Psoas muscle (tissue), 8 donors: ENCODE measurements around the gene GAB2. TPM values are rescaled to one million over a fixed set of nuclear protein-coding genes. Genes with fewer than 3 reads are reported as not detected.

Experiments
- ATAC-seq, 4 donors: fragments of 200-7000 bp; cut with Tn5 transposase; one replicate each; pipeline ENCODE4 v1.9.1; 2020; ENCODE audit warnings: moderate library complexity in 3 of 4, mild to moderate bottlenecking in 2 of 4
- DNase-seq, 2 donors: peaks; one replicate each; pipeline ENCODE4 v3.0.0-alpha.2; 2020
- H3K27ac ChIP-seq: fragments of 200-600 bp; one replicate; pipeline ENCODE4 v1.8.0; 2022
- H3K27me3 ChIP-seq, 3 donors: fragments of 200-600 bp in 1 of 3; one replicate each; pipeline versions ENCODE4 v1.6.1 to v1.8.0; 2013 to 2022; ENCODE audit warnings: low read length in 2 of 3, mild to moderate bottlenecking in 2 of 3, moderate library complexity in 1 of 3; ENCODE audit not compliant: insufficient read depth in 3 of 3
- H3K36me3 ChIP-seq, 2 donors: fragments of 200-600 bp in 1 of 2; one replicate each; pipeline versions ENCODE4 v1.6.1 to v1.8.0; 2013 to 2022; ENCODE audit warnings: low read depth in 1 of 2, mild to moderate bottlenecking in 1 of 2, moderate library complexity in 1 of 2; ENCODE audit not compliant: insufficient read depth in 1 of 2
- H3K4me1 ChIP-seq: fragments of 200-600 bp; one replicate; pipeline ENCODE4 v1.8.0; 2022
- H3K4me3 ChIP-seq: fragments of 200-600 bp; one replicate; pipeline ENCODE4 v1.8.0; 2022; ENCODE audit warnings: mild to moderate bottlenecking
- H3K9me3 ChIP-seq: fragments of 200-600 bp; one replicate; pipeline ENCODE4 v1.8.0; 2022
- CTCF ChIP-seq: fragments of 200-600 bp; IDR thresholded peaks from one replicate; pipeline ENCODE4 v1.8.0; 2022; ENCODE audit warnings: antibody characterized with exemption
- WGBS, 3 donors: extraction: QIAGEN DNeasy Blood & Tissue Kit; methylation state at CpG; one replicate each; pipeline versions ENCODE4 v1.1.6 to v1.1.7; 2013; 5-methylcytosine and 5-hydroxymethylcytosine counted together
- intact Hi-C, 2 donors: fragments of 100-400 bp; cut with DNase I; formaldehyde crosslinking; loops; one replicate each; pipeline versions ENCODE4 v1.11.0 to v1.14.2; 2022
- polyA plus RNA-seq, 3 donors: library from polyadenylated mRNA; stranded (reverse); fragments of 200-250 nt; gene quantifications; one replicate each; pipeline ENCODE4 v1.2.3, GENCODE V29; 2013
- total RNA-seq, 4 donors: library from RNA; stranded (reverse); fragmentation: NEBNext Ultra II Directional in 2 of 4; extraction: Animal tissue kit (Norgen Biotek cat#: 25700) in 2 of 4; gene quantifications; one replicate each; pipeline versions ENCODE4 v1.2.1 to v1.2.4, GENCODE V29; 2021 to 2023
- donor health status: healthy with polysubstance abuse.
- donor health status: DM: no; HTN: no; CAD: no; lungs with moderate emphysema.
- donor health status: Bipolar disorder and iron deficiency.
- donor health status: healthy.
- donor health status: DM: yes; HTN: yes; CAD: no.
- donor health status: DM: no; HTN: no; CAD: no.
- donor health status: DM: no; HTN: no; CAD: no.
- donor health status: DM: yes; HTN: yes; CAD: no.

The GAB2 gene
- total and polyA plus RNA-seq, 7 donors = 2.7 to 6.3 (median 4.7) TPM

- Histone ChIP-seq H3K36me3 (no peaks in the 10 kb centered on the region), H3K27me3 (no peaks in the 10 kb centered on the region), H3K9me3 (no peaks in the 10 kb centered on the region), H3K4me3 (no peak overlapping the region), H3K27ac (no peak overlapping the region), H3K4me1 (no peaks in the 10 kb centered on the region)
- ATAC-seq (no peak), DNase-seq (no peak)
- intact Hi-C loops = no loop called here
- 95 to 98% (median 96%) methylated on average over 9 of the region's 9 CpGs for WGBS, 3 donors
- no peak for TF ChIP-seq CTCF
These were observed 39.8 kb downstream of the GAB2 start for GRCh38 chr11:78377625-78378418.

GRCh38 chr11:78376858-78377257 is 40.8 kb downstream of the GAB2 start:
- Histone ChIP-seq H3K4me1 (no peaks in the 10 kb centered on the region), H3K9me3 (no peaks in the 10 kb centered on the region), H3K36me3 (no peaks in the 10 kb centered on the region), H3K27me3 (no peaks in the 10 kb centered on the region), H3K4me3 (no peak overlapping the region), H3K27ac (no peak overlapping the region)
- DNase-seq (no peak), ATAC-seq (no peak)
- intact Hi-C loops = no loop called here
- TF ChIP-seq CTCF = no peak
- 96 to 98% (median 97%) methylated on average over 3 of the region's 3 CpGs for WGBS, 3 donors

- Histone ChIP-seq H3K9me3 (no peaks in the 10 kb centered on the region), H3K27me3 (no peaks in the 10 kb centered on the region), H3K27ac (no peak overlapping the region), H3K4me3 (no peak overlapping the region), H3K4me1 (no peaks in the 10 kb centered on the region), H3K36me3 (no peaks in the 10 kb centered on the region)
- intact Hi-C loops = no loop called here
- ATAC-seq = no peak
- no peak for DNase-seq
- TF ChIP-seq CTCF = no peak
- WGBS, 3 donors = 94 to 98% (median 97%) methylated on average over 3 of the region's 3 CpGs
These were observed 42.7 kb downstream of the GAB2 start for GRCh38 chr11:78374917-78375316.

- Histone ChIP-seq H3K4me1 (no peaks in the 10 kb centered on the region), H3K4me3 (no peak overlapping the region), H3K9me3 (no peaks in the 10 kb centered on the region), H3K27ac (no peak overlapping the region), H3K36me3 (no peaks in the 10 kb centered on the region), H3K27me3 (no peaks in the 10 kb centered on the region)
- ATAC-seq = no peak
- DNase-seq = no peak
- intact Hi-C loops = no loop called here
- WGBS, 3 donors = 35 to 59% (median 54%) methylated on average over 1 of the region's 1 CpG
- no peak for TF ChIP-seq CTCF
These were observed 43.9 kb downstream of the GAB2 start for GRCh38 chr11:78373689-78374088.
